ENCODE data around the gene LNP1.
"Not testable (repeated sequence)": the region's sequence is repeated elsewhere in the genome, so short reads cannot be mapped to it uniquely, and the experiment has no call there.

DNA sequence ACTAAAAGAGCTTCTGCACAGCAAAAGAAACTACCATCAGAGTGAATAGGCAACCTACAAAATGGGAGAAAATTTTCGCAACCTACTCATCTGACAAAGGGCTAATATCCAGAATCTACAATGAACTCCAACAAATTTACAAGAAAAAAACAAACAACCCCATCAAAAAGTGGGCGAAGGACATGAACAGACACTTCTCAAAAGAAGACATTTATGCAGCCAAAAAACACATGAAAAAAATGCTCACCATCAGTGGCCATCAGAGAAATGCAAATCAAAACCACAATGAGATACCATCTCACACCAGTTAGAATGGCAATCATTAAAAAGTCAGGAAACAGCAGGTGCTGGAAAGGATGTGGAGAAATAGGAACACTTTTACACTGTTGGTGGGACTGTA, 49.6 kb upstream of the LNP1 start:
- TF ChIP-seq, protein P1, sequence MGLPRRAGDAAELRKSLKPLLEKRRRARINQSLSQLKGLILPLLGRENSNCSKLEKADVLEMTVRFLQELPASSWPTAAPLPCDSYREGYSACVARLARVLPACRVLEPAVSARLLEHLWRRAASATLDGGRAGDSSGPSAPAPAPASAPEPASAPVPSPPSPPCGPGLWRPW (IDR thresholded peaks at IDR 0.05): not testable (repeated sequence)
- TF ChIP-seq, protein P2, sequence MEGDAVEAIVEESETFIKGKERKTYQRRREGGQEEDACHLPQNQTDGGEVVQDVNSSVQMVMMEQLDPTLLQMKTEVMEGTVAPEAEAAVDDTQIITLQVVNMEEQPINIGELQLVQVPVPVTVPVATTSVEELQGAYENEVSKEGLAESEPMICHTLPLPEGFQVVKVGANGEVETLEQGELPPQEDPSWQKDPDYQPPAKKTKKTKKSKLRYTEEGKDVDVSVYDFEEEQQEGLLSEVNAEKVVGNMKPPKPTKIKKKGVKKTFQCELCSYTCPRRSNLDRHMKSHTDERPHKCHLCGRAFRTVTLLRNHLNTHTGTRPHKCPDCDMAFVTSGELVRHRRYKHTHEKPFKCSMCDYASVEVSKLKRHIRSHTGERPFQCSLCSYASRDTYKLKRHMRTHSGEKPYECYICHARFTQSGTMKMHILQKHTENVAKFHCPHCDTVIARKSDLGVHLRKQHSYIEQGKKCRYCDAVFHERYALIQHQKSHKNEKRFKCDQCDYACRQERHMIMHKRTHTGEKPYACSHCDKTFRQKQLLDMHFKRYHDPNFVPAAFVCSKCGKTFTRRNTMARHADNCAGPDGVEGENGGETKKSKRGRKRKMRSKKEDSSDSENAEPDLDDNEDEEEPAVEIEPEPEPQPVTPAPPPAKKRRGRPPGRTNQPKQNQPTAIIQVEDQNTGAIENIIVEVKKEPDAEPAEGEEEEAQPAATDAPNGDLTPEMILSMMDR (IDR thresholded peaks at IDR 0.05): not testable (repeated sequence)
- TF ChIP-seq JUN (IDR thresholded peaks at IDR 0.05); TP53 (CRISPR knock-in tag; IDR thresholded peaks at IDR 0.05); ZFP36 (IDR thresholded peaks at IDR 0.05; ENCODE audit: borderline replicate concordance, partially characterized antibody); ESRRA (IDR thresholded peaks at IDR 0.05; ENCODE audit: borderline replicate concordance, low read length): not testable (repeated sequence)
